ENCODE results near the gene VAT1L. TPM values are rescaled to one million over a fixed set of nuclear protein-coding genes. Genes with fewer than 3 reads are reported as not detected.

VAT1L gene
- total RNA-seq, 1 experiment from 2014 or later: 33.8 TPM

DNA sequence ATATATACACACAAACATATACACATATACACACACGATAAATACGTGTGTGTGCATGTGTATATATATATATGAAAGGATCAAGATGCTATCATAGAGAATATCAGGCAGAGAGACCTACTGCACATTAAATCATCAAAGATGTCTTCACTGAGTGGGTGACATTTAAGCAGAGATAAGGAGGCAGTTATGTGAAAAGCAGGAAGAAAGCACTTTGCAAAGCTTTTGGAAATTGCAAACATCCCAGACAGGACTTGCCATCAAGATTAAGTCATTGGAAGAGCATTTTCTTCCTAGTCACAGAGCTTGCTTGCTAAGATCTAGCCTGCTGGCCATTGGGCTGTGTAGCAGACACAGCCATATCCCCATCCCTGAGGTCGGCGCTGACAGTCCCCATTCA is 56.4 kb downstream of the VAT1L start:
- no peaks in the 10 kb centered on the region for H3K27me3 ChIP-seq (ENCODE audit: insufficient read depth, low read length)
- DNase-seq: no peak
- H3T11ph ChIP-seq (ENCODE audit: low read length): no peak overlapping the region
- H3K27me3 Mint-ChIP-seq (ENCODE audit: low read depth): no peaks in the 10 kb centered on the region
- no CpG with 5 or more reads among the region's 4 CpGs for WGBS (ENCODE audit: extremely low coverage, insufficient read length, low lambda C conversion rate)
- no peaks in the 10 kb centered on the region for H4K20me1 ChIP-seq (ENCODE audit: control insufficient read depth, insufficient read depth, insufficient read length)
- no peak overlapping the region for H3K4ac ChIP-seq (ENCODE audit: low read depth, low read length)
- H3K36me3 Mint-ChIP-seq (ENCODE audit: insufficient read depth in 1 of 3, low read depth in 3 of 3): peaks cover 3 to 26% (median 4%) of the 10 kb centered on the region in 3 experiments; a peak in 5 of 7 replicates
- H4K8ac ChIP-seq (replicated peaks; ENCODE audit: insufficient read length, low read depth, low read length): no peak overlapping the region
- no peak overlapping the region for H2BK15ac ChIP-seq (ENCODE audit: low read depth, low read length)
- no peak overlapping the region for H2AFZ ChIP-seq (ENCODE audit: low read length)
- no peak overlapping the region for H2AK5ac ChIP-seq (ENCODE audit: insufficient read length, low read length)
- H3K4me1 Mint-ChIP-seq: peaks cover 3 to 7% of the 10 kb centered on the region in 2 experiments; a peak in 2 of 4 replicates
- H3K4me1 ChIP-seq (ENCODE audit: insufficient read depth, low read length): no peaks in the 10 kb centered on the region
- no peak overlapping the region for H4K91ac ChIP-seq (ENCODE audit: insufficient read length, low read depth, low read length)
- H3K27ac ChIP-seq (ENCODE audit: insufficient read length, low read depth, low read length): no peak overlapping the region
- no peak overlapping the region for H3K4me2 ChIP-seq (ENCODE audit: insufficient read depth, insufficient read length, low read length)
- H3K4me3 Mint-ChIP-seq: no peak overlapping the region
- TF ChIP-seq, protein P1, sequence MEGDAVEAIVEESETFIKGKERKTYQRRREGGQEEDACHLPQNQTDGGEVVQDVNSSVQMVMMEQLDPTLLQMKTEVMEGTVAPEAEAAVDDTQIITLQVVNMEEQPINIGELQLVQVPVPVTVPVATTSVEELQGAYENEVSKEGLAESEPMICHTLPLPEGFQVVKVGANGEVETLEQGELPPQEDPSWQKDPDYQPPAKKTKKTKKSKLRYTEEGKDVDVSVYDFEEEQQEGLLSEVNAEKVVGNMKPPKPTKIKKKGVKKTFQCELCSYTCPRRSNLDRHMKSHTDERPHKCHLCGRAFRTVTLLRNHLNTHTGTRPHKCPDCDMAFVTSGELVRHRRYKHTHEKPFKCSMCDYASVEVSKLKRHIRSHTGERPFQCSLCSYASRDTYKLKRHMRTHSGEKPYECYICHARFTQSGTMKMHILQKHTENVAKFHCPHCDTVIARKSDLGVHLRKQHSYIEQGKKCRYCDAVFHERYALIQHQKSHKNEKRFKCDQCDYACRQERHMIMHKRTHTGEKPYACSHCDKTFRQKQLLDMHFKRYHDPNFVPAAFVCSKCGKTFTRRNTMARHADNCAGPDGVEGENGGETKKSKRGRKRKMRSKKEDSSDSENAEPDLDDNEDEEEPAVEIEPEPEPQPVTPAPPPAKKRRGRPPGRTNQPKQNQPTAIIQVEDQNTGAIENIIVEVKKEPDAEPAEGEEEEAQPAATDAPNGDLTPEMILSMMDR (conservative IDR thresholded peaks at IDR 0.05): no peak
- H3K9ac ChIP-seq (ENCODE audit: extremely low read depth, insufficient read length, low read length): no peak overlapping the region
- H3K56ac ChIP-seq (ENCODE audit: insufficient read length, low read depth, low read length): no peak overlapping the region
- no peak overlapping the region for H2BK20ac ChIP-seq (ENCODE audit: low read depth, low read length, poor library complexity, severe bottlenecking)
- no peak overlapping the region for H3K23ac ChIP-seq (ENCODE audit: insufficient read length, low read depth, low read length)
- no peak overlapping the region for H2BK5ac ChIP-seq (ENCODE audit: insufficient read length, low read length)
- no peaks in the 10 kb centered on the region for H3K23me2 ChIP-seq (ENCODE audit: insufficient read length, low read depth, low read length, poor library complexity, severe bottlenecking)
- no peak overlapping the region for H4K5ac ChIP-seq (ENCODE audit: insufficient read length, low read depth, low read length)
- H3K9me3 ChIP-seq (ENCODE audit: control insufficient read depth, low read depth, low read length): no peaks in the 10 kb centered on the region
- no peak overlapping the region; a peak in 1 of 7 replicates for H3K27ac Mint-ChIP-seq
- no peak overlapping the region for H3K18ac ChIP-seq (ENCODE audit: insufficient read length, low read depth, low read length)
- H3K9me3 Mint-ChIP-seq: no peaks in the 10 kb centered on the region
- H2BK12ac ChIP-seq (ENCODE audit: insufficient read length, low read depth, low read length): no peak overlapping the region
- no peak overlapping the region for H2BK120ac ChIP-seq (ENCODE audit: low read depth, low read length, poor library complexity, severe bottlenecking)
- no peak overlapping the region for H3K14ac ChIP-seq (ENCODE audit: insufficient read depth, low read length)
- H3K79me1 ChIP-seq (ENCODE audit: insufficient read depth, low read depth, low read length, poor library complexity, severe bottlenecking): no peaks in the 10 kb centered on the region
- H3K79me2 ChIP-seq (ENCODE audit: insufficient read depth, low read length): no peaks in the 10 kb centered on the region

All from H9 (cell line).